Upper lobe of left lung (tissue), 6 donors: Measurements from ENCODE around the gene CREB3L4. TPM values are rescaled to one million over a fixed set of nuclear protein-coding genes. Genes with fewer than 3 reads are reported as not detected.
"Not testable (repeated sequence)": the region's sequence is repeated elsewhere in the genome, so short reads cannot be mapped to it uniquely, and the experiment has no call there.

Experiments
- ATAC-seq, 2 donors: fragments of 200-7000 bp; cut with Tn5 transposase; one replicate each; pipeline ENCODE4 v1.9.1; 2022; ENCODE audit warnings: mild to moderate bottlenecking in 2 of 2, moderate library complexity in 2 of 2; ENCODE audit not compliant: low FRiP score in 2 of 2
- DNase-seq, 2 donors: peaks; one replicate each; pipeline ENCODE4 v3.0.0-alpha.2; 2019 to 2020
- H3K27ac ChIP-seq, 4 donors: fragments of 200-600 bp; sonication (generic); one replicate each; pipeline ENCODE4 v1.5.1; 2016 to 2019
- H3K27me3 ChIP-seq, 4 donors: fragments of 200-600 bp; sonication (generic); one replicate each; pipeline ENCODE4 v1.5.1; 2017 to 2019
- H3K36me3 ChIP-seq, 4 donors: fragments of 200-600 bp; sonication (generic); one replicate each; pipeline ENCODE4 v1.5.1; 2016 to 2019
- H3K4me1 ChIP-seq, 4 donors: fragments of 200-600 bp; sonication (generic); one replicate each; pipeline ENCODE4 v1.5.1; 2018 to 2019
- H3K4me3 ChIP-seq, 4 donors: fragments of 200-600 bp; sonication (generic); one replicate each; pipeline ENCODE4 v1.5.1; 2017 to 2019; ENCODE audit warnings: mild to moderate bottlenecking in 2 of 4, moderate library complexity in 1 of 4
- H3K9me3 ChIP-seq, 4 donors: fragments of 200-600 bp; sonication (generic); one replicate each; pipeline ENCODE4 v1.5.1; 2018 to 2019
- CTCF ChIP-seq, 6 experiments: fragments of 450-650 bp in 4 of 6; fragments of 200-600 bp in 2 of 6; sonication (generic) in 2 of 6; IDR thresholded peaks; one replicate each; pipeline ENCODE4 v1.5.1; 2016 to 2019; ENCODE audit warnings: antibody characterized with exemption in 6 of 6
- EP300 ChIP-seq, 4 donors: sonication (generic); formaldehyde crosslinking; IDR thresholded peaks; one replicate each; pipeline ENCODE4 v1.5.1; 2017; ENCODE audit warnings: antibody characterized with exemption in 4 of 4, control low read depth in 2 of 4
- POLR2A ChIP-seq, 4 donors: fragments of 450-650 bp; IDR thresholded peaks; one replicate each; pipeline ENCODE4 v1.5.1; 2016 to 2017; ENCODE audit warnings: antibody characterized with exemption in 4 of 4, mild to moderate bottlenecking in 2 of 4
- POLR2AphosphoS5 ChIP-seq, 2 donors: sonication (generic); formaldehyde crosslinking; IDR thresholded peaks; one replicate each; pipeline ENCODE4 v1.5.1; 2017; ENCODE audit warnings: antibody characterized with exemption in 2 of 2
- WGBS, 2 donors: methylation state at CpG; one replicate each; pipeline ENCODE4 v1.1.5; 2017 to 2018; 5-methylcytosine and 5-hydroxymethylcytosine counted together
- total RNA-seq, 6 donors: library from RNA; depleted of rRNA in 4 of 6; stranded (reverse); fragments of >200 nt in 4 of 6; gene quantifications; one replicate each; pipeline versions ENCODE4 v1.1.0 to v1.2.1, GENCODE V29; 2016 to 2021
- donor health status: DM: no; HTN: no; CAD: no; lungs with moderate emphysema.
- donor health status: DM: no; HTN: yes; CAD: no; lungs with severe emphysema.

The CREB3L4 gene
- total RNA-seq, 6 donors from 2014 or later: 4.7 to 17.4 (median 9.4) TPM

- peak overlapping the region in 3 of 4 donors; percentile 63 to 74 (median 70) for H3K4me3 ChIP-seq
- ATAC-seq: no peak
- TF ChIP-seq POLR2AphosphoS5 (IDR thresholded peaks at IDR 0.05) (no peak), POLR2A (IDR thresholded peaks at IDR 0.05) (no peak), EP300 (IDR thresholded peaks at IDR 0.05) (no peak), CTCF (IDR thresholded peaks at IDR 0.05) (no peak)
- no peak for DNase-seq
- H3K27me3 ChIP-seq: no peaks in the 10 kb centered on the region
- no peaks in the 10 kb centered on the region for H3K9me3 ChIP-seq
- peaks cover 3 to 49% (median 29%) of the 10 kb centered on the region in 4 donors for H3K36me3 ChIP-seq
- H3K4me1 ChIP-seq: peaks cover 14 to 22% (median 18%) of the 10 kb centered on the region in 4 donors
- 66 to 70% methylated on average over 9 of the region's 9 CpGs for WGBS, 2 donors
- H3K27ac ChIP-seq: peak overlapping the region; percentile 86 to 96 (median 93)
These were observed 10.7 kb downstream of the CREB3L4 start for GRCh38 chr1:153978274-153978909.

GRCh38 chr1:153979091-153979490 lies 11.4 kb downstream of the CREB3L4 start:
- not testable (repeated sequence) for H3K27me3 ChIP-seq, ATAC-seq, H3K27ac ChIP-seq, DNase-seq, H3K9me3 ChIP-seq, H3K4me3 ChIP-seq
- WGBS, 2 donors: 92 to 93% methylated on average over 12 of the region's 12 CpGs
- H3K36me3 ChIP-seq: peaks cover 3 to 45% (median 23%) of the 10 kb centered on the region in 4 donors
- H3K4me1 ChIP-seq: peaks cover 16 to 22% (median 19%) of the 10 kb centered on the region in 4 donors

- not testable (repeated sequence) for DNase-seq, H3K27me3 ChIP-seq, H3K9me3 ChIP-seq, H3K27ac ChIP-seq, ATAC-seq, H3K4me3 ChIP-seq
- 79 to 80% methylated on average over 2 of the region's 2 CpGs for WGBS, 2 donors
- Histone ChIP-seq H3K36me3 (peaks cover 0 to 24% (median 6%) of the 10 kb centered on the region in 4 donors), H3K4me1 (peaks cover 15 to 34% (median 27%) of the 10 kb centered on the region in 4 donors)
These were observed 14.0 kb downstream of the CREB3L4 start for GRCh38 chr1:153981735-153982134.

GRCh38 chr1:153984123-153984894 lies 16.6 kb downstream of the CREB3L4 start:
- Histone ChIP-seq H3K36me3 (peaks cover 0 to 24% (median 6%) of the 10 kb centered on the region in 4 donors), H3K4me3 (peak overlapping the region in 3 of 4 donors; percentile 58 to 64 (median 58)), H3K27me3 (no peaks in the 10 kb centered on the region), H3K4me1 (peaks cover 16 to 28% (median 25%) of the 10 kb centered on the region in 4 donors), H3K9me3 (no peaks in the 10 kb centered on the region), H3K27ac (peak overlapping the region in 3 of 4 donors; percentile 89 to 90 (median 89))
- WGBS, 2 donors: 61 to 67% methylated on average over 6 of the region's 6 CpGs
- DNase-seq (no peak), ATAC-seq (no peak)
- no peak for TF ChIP-seq POLR2A (IDR thresholded peaks at IDR 0.05)
- no peak for TF ChIP-seq CTCF (IDR thresholded peaks at IDR 0.05)
- TF ChIP-seq EP300 (IDR thresholded peaks at IDR 0.05): no peak

- Histone ChIP-seq H3K9me3 (no peaks in the 10 kb centered on the region), H3K4me3 (peak overlapping the region; percentile 53 to 64 (median 58)), H3K27ac (peak overlapping the region; percentile 83 to 90 (median 89)), H3K36me3 (peaks cover 0 to 24% (median 6%) of the 10 kb centered on the region in 4 donors), H3K27me3 (no peaks in the 10 kb centered on the region), H3K4me1 (peaks cover 23 to 35% (median 28%) of the 10 kb centered on the region in 4 donors)
- peak; percentile 63 to 64 for TF ChIP-seq POLR2AphosphoS5 (IDR thresholded peaks at IDR 0.05)
- TF ChIP-seq POLR2A (IDR thresholded peaks at IDR 0.05): peak in 1 of 4 donors; percentile 53
- TF ChIP-seq EP300 (IDR thresholded peaks at IDR 0.05): no peak
- DNase-seq (peak in 1 of 2 donors; percentile 52), ATAC-seq (peak in 1 of 2 donors; percentile 64)
- 13 to 17% methylated on average over 7 of the region's 7 CpGs for WGBS, 2 donors
These were observed 17.7 kb downstream of the CREB3L4 start for GRCh38 chr1:153985341-153985912.
